ENCODE measurements around the gene RASSF6. TPM values are rescaled to one million over a fixed set of nuclear protein-coding genes. Genes with fewer than 3 reads are reported as not detected.

RASSF6 gene
- total RNA-seq, 4 donors from 2014 or later: 0.34 TPM; not detected in 3

DNA sequence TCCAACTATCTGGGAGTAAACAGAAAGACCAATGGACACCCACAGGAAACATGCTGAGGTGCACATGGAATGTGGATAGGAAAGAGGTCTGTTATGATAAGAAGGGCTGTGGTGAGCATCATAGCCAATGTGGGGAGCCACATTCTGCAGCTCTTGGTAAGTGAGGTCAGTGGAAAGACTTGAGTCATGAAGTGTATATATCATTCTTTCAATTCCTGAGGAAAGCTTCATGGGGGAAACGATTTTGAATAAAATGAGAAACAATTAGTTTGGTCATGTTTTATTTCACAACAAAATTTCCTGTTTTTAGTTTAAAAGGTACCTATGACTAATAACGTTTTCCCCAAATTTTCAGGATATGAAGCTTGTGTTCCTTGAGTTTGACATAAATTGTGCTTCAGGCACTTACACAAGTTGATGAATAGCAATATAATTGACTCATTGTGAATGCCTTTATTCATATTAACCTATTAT is 41.4 kb upstream of the RASSF6 start:
- no peak for TF ChIP-seq CTCF (IDR thresholded peaks at IDR 0.05; ENCODE audit: low read depth)

- no peak for TF ChIP-seq CTCF (IDR thresholded peaks at IDR 0.05; ENCODE audit: low read depth)
These were observed 40.6 kb upstream of the RASSF6 start for GRCh38 chr4:73660808-73661207.

DNA sequence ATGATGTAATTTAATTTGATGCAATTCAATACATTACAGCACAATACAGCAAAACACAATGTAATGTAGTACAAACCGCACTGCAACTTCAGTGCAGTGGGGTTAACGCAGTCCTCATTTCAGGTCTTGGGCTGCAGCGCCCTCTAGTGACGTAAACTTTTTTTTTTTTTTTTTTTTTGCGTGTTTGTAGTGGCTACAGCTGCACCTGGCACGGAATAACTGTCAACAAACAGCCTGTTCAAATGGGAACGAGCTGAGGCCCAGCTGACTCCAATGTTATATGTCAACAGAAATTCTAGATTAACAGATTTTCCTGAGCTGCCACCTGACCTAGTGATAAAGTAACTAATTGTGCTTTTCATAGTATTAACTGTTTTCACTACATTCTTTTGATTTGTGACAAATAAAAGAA is 33.5 kb upstream of the RASSF6 start:
- TF ChIP-seq CTCF (IDR thresholded peaks at IDR 0.05; ENCODE audit: low read depth): no peak

DNA sequence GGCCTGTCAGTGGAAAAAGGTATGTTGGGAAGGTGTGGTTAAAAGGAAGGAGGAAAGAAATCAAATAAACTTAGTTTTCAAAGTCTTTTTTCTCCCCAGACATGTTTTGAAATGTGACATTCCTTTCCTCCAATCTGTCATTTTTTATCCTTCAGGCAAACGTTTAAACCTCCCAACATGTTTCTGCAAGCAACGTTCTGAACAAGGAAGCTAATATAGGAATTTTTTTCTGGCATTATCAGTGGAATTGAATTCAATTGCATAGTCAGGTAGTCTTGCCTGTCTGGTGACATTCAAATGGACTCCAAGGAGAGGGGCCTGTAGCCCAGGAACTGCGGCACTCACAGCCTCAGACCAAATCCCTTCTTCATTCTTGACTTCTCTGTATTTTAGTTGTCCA is 30.0 kb upstream of the RASSF6 start:
- TF ChIP-seq CTCF (IDR thresholded peaks at IDR 0.05; ENCODE audit: low read depth): no peak

DNA sequence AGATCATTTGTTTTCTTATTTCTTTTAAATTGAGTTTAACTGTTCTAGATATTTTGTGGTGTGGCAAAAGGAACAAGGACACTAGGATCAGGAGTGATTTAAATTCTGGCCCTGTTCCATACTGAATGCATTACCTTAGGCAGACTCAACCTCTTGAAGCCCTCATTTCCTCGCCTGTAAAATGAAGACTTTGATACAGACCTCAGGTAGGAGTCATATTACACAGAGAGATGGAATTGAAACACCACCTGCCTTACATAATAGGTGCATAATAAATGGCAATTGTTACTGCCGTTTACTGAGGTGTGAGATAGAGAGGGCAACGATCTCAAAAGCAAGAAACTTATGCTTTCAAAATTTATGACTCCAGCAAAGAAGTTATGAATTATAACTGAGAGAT is 28.2 kb upstream of the RASSF6 start:
- no peak for TF ChIP-seq CTCF (IDR thresholded peaks at IDR 0.05; ENCODE audit: low read depth)

GRCh38 chr4:73646117-73646516 is 25.9 kb upstream of the RASSF6 start:
- no peak for TF ChIP-seq CTCF (IDR thresholded peaks at IDR 0.05; ENCODE audit: low read depth)

DNA sequence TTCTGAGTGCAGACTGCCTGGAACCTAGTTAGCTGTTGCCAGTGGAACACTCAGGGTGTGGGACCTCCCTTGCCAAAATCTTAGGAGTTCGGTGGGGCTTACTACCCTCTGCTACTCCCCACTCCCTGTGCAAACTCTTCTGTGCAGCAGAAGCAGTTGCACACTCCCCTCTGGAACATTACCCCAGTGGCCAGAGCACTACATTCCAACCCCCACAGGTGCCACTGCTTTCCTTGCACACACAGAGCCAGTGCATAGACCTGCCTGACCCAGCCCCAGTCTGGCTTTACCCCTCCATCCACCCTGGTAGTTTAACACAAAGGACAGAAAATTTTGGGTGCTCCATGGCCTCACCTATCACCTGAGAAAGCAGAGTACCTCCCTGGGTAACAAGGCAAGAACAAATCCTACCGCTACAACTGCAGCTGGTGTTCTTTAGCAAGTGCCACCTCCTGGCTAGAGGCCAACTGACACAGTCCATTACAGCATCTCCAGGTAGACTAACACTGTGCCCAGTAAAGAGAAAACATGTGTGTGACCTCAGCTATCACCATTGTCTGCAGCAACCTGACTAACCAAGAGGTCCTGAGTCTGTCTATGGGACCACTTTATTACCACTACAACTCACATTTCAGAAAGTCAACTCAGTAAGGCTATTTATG is 11.5 kb upstream of the RASSF6 start:
- TF ChIP-seq CTCF (IDR thresholded peaks at IDR 0.05; ENCODE audit: low read depth): no peak
